Measurements from ENCODE around the gene FBXL5.
A peak's percentile ranks its signal among the peaks of the same experiment; 100 is the strongest.

The FBXL5 gene, protein sequence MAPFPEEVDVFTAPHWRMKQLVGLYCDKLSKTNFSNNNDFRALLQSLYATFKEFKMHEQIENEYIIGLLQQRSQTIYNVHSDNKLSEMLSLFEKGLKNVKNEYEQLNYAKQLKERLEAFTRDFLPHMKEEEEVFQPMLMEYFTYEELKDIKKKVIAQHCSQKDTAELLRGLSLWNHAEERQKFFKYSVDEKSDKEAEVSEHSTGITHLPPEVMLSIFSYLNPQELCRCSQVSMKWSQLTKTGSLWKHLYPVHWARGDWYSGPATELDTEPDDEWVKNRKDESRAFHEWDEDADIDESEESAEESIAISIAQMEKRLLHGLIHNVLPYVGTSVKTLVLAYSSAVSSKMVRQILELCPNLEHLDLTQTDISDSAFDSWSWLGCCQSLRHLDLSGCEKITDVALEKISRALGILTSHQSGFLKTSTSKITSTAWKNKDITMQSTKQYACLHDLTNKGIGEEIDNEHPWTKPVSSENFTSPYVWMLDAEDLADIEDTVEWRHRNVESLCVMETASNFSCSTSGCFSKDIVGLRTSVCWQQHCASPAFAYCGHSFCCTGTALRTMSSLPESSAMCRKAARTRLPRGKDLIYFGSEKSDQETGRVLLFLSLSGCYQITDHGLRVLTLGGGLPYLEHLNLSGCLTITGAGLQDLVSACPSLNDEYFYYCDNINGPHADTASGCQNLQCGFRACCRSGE

DNA sequence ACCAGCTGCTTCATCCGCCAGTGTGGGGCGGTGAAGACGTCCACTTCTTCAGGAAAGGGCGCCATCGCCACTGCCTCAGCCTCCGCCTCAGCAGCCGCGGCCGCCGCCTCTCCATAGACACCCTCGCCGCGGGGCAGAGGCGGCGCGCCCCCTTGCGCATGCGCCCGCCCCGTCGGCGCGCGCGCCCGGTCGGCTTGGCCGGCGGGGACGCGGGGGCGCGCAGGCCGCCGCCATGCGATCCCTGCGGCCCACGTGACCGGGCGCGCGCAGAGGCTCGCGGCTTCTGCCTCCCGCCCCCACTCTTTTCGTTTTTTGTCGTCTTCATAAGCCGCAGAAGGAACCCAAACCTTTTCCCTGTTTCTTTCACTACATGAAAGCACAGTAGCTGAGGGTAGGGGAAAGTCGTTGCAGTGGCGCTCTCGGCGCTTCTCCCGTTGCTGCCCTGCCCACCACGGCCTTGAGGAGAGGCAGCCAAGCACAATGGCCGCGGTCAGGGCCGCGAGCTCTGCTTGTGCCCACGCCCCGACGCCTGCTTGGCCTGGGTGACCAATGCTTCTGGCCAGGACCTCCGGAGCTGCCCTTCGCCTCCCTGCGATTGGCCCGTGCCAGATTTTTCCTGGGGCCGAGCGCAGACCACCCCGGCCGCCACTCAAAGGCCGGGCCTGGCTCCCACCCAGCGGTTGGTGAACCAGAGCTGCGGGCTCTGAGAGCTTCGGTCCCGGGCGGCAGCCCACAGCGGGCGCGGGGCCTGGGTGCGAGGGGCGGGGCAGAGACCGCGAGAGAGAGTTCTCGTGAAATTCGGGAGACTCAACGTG, at the start of gene FBXL5:
TSS of gene FBXL5 (minus strand) at position 135 of the 815 bp plus-strand sequence. CDS start at position 65, 70 bp downstream.
- Mint-ChIP-seq H3K4me1 (peaks cover 15 to 56% of the 10 kb centered on the region in 2 donors), H3K9me3 (no peaks in the 10 kb centered on the region)

DNA sequence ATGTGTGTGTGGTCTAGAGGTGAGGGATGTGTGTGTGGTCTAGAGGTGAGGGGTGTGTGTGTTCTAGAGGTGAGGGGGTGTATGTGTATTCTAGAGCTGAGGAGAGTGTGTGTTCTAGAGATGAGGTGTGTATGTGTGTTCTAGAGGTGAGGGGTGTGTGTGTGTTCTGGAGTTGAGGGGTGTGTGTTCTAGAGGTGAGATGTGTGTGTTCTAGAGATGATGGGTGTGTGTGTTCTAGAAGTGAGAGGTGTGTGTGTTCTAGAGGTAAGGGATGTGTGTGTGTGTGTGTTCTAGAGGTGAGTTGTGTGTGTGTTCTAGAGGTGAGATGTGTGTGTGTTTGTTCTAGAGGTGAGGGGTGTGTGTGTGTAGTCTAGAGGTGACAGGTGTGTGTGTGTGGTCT, 49.0 kb upstream of the FBXL5 start:
- ATAC-seq (replicated peaks): no peak
- Mint-ChIP-seq H3K4me3 (no peak overlapping the region), H3K9me3 (peaks cover 3 to 5% of the 10 kb centered on the region in 2 donors), H3K27me3 (peaks cover 4 to 19% of the 10 kb centered on the region in 2 donors), H3K4me1 (peaks cover 9 to 11% of the 10 kb centered on the region in 2 donors), H3K27ac (no peak overlapping the region), H3K36me3 (peaks cover 0 to 9% of the 10 kb centered on the region in 2 donors)
- no peak for DNase-seq

More for the DNA sequence above, at the start of gene FBXL5:
- Mint-ChIP-seq H3K27ac (peak within 1 kb of the TSS; percentile 98), H3K27me3 (no peaks in the 10 kb centered on the region), H3K36me3 (no peaks in the 10 kb centered on the region), H3K4me3 (peak within 1 kb of the TSS; percentile 96 to 97)
- DNase-seq (peak; percentile 83), ATAC-seq (replicated peaks) (peak; percentile 82 to 84)

DNA sequence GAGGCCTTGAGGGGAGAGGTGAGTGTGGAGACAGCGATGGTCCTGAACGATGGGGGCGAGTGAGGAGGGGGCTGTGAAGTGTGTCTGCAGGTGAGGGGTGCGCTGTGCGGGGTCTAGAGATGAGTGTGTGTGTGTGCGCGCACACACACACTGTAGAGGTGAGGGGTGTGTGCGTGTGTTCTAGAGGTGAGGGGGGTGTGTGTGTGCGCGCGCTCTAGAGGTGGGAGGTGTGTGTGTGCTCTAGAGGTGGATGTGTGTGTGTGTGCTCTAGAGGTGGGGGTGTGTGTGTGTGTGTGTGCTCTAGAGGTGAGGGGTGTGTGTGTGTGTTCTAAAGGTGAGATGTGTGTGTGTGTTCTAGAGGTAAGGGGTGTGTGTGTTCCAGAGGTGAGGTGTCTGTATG, 48.3 kb upstream of the FBXL5 start:
- peaks cover 2 to 13% of the 10 kb centered on the region in 2 donors for H3K36me3 Mint-ChIP-seq
- H3K4me1 Mint-ChIP-seq: peaks cover 9 to 14% of the 10 kb centered on the region in 2 donors
- H3K4me3 Mint-ChIP-seq: peak overlapping the region; percentile 77 to 93
- no peak for ATAC-seq (replicated peaks)
- H3K27me3 Mint-ChIP-seq: peaks cover 9 to 23% of the 10 kb centered on the region in 2 donors
- DNase-seq: no peak
- H3K27ac Mint-ChIP-seq: peak overlapping the region; percentile 67
- peaks cover 7 to 8% of the 10 kb centered on the region in 2 donors for H3K9me3 Mint-ChIP-seq

DNA sequence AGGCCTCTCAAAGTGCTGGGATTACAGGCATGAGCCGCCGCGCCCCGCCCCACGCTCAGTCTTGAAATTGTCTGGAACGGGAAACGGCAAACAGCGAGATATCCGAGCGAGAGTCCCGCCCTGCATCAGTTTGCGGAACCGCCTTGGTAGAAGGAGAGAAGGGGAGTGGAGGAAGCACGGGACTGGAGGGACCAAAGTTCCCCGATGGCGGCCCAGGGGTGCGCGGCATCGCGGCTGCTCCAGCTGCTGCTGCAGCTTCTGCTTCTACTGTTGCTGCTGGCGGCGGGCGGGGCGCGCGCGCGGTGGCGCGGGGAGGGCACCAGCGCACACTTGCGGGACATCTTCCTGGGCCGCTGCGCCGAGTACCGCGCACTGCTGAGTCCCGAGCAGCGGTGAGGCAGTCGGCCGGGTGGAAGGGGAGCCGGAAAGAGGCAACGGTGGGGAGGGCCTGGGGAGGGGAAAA, 47.8 kb upstream of the FBXL5 start, which contains the start of gene BST1:
TSS of gene BST1 (plus strand) at position 125 of the 463 bp plus-strand sequence. CDS start at position 205, 80 bp downstream.
- peaks cover 9 to 14% of the 10 kb centered on the region in 2 donors for H3K4me1 Mint-ChIP-seq
- H3K4me3 Mint-ChIP-seq: peak within 1 kb of the TSS; percentile 86 to 93
- H3K27ac Mint-ChIP-seq: peak within 1 kb of the TSS; percentile 75
- DNase-seq (peak; percentile 43), ATAC-seq (replicated peaks) (peak; percentile 91 to 92)
- peaks cover 7 to 8% of the 10 kb centered on the region in 2 donors for H3K9me3 Mint-ChIP-seq
- H3K36me3 Mint-ChIP-seq: peaks cover 2 to 13% of the 10 kb centered on the region in 2 donors
- H3K27me3 Mint-ChIP-seq: peaks cover 9 to 23% of the 10 kb centered on the region in 2 donors

DNA sequence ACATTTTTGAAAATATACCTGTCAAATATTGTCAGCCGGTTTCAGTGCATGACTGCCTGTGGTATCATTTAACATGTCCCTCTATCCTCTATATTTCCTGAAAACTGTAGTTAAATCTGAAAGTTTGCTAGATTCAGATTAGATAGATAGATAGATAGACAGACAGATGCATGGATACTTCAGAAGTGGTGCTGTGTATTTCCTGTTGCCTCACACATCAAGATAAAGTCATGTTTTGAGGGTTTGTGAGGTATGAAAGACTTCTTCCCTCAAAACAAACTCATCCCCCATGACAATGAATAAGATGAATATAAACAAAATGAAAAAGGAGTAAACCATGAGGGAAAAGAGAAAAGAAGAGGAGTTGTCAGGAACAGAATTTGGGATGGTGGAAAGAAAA, 41.7 kb upstream of the FBXL5 start:
- H3K4me3 Mint-ChIP-seq: no peak overlapping the region
- peaks cover 9 to 24% of the 10 kb centered on the region in 2 donors for H3K27me3 Mint-ChIP-seq
- no peak for DNase-seq
- H3K36me3 Mint-ChIP-seq: peaks cover 2 to 13% of the 10 kb centered on the region in 2 donors
- H3K27ac Mint-ChIP-seq: no peak overlapping the region
- peaks cover 7 to 8% of the 10 kb centered on the region in 2 donors for H3K9me3 Mint-ChIP-seq
- no peak for ATAC-seq (replicated peaks)
- peaks cover 2 to 8% of the 10 kb centered on the region in 2 donors for H3K4me1 Mint-ChIP-seq

DNA sequence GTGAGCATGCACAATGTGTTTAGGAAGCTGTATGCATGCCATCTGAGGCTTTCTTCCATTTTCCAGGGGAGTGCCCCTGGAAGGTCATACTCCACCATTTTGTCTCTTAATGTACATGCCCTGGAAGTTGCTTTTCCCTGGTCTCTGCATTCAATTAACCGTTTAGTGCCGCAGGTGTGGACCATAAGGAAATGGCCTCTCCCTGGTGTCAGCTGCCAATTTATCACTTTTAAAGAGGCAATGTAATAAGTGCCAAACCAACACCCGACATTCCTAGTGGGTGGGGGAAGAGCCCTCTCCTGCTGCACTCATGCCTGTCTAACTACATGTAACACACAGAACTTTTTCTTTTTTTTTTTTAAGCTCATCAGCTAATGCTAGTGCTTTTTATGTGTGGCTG, 40.6 kb upstream of the FBXL5 start:
- H3K4me1 Mint-ChIP-seq: peaks cover 2 to 8% of the 10 kb centered on the region in 2 donors
- H3K9me3 Mint-ChIP-seq: peaks cover 7 to 8% of the 10 kb centered on the region in 2 donors
- peaks cover 9 to 20% of the 10 kb centered on the region in 2 donors for H3K27me3 Mint-ChIP-seq
- no peak overlapping the region for H3K4me3 Mint-ChIP-seq
- ATAC-seq (replicated peaks): no peak
- no peak overlapping the region for H3K27ac Mint-ChIP-seq
- H3K36me3 Mint-ChIP-seq: peaks cover 2 to 13% of the 10 kb centered on the region in 2 donors
- no peak for DNase-seq

DNA sequence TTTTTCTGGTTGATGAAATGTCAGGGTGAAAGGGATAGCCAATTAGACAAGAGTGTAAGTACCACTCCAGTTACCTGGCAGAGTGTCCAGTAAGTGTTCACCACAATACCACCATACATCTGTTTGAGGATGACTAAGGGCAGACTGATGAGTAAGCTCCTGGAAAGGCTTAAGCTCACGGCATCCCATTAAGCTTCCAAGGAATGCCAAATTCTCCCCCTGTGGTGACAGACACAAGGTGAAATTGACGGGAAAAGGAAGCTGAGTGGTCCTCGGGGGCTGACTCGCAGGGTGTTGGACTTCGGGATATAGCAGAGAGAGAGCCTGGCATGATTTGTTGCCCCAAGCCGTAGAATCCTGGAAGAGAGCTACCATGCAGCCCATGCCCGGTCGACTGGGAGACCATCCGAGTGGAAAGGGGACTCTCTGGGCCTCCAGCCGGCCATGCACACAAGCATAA, 40.1 kb upstream of the FBXL5 start:
- Mint-ChIP-seq H3K27me3 (peaks cover 9 to 20% of the 10 kb centered on the region in 2 donors), H3K4me3 (no peak overlapping the region), H3K9me3 (peaks cover 7 to 8% of the 10 kb centered on the region in 2 donors), H3K36me3 (peaks cover 2 to 13% of the 10 kb centered on the region in 2 donors), H3K4me1 (peaks cover 2 to 8% of the 10 kb centered on the region in 2 donors), H3K27ac (no peak overlapping the region)
- ATAC-seq (replicated peaks) (no peak), DNase-seq (no peak)

DNA sequence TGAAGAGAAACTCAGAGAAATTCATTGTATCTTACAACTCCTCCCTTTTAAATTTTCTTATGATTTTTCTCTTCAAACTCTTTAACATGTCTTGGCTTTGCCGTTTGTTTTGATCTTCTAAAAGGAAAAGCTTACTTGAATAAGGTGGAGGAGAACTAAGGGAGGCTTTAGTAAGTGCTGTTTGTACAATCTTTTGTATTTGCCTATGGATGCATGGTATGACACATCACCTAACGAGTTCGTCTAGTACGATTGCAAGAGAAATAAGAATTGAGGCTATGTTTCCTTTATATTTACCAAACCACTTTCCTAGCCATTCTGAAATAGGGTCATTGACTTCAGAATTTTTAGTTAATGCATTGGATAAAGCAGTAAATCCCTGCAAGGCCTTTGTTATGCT, 39.3 kb upstream of the FBXL5 start:
- no peak for ATAC-seq (replicated peaks)
- peaks cover 5 to 7% of the 10 kb centered on the region in 2 donors for H3K9me3 Mint-ChIP-seq
- no peak overlapping the region for H3K27ac Mint-ChIP-seq
- DNase-seq: no peak
- H3K27me3 Mint-ChIP-seq: peaks cover 8 to 12% of the 10 kb centered on the region in 2 donors
- H3K4me1 Mint-ChIP-seq: peaks cover 2 to 6% of the 10 kb centered on the region in 2 donors
- no peak overlapping the region for H3K4me3 Mint-ChIP-seq
- H3K36me3 Mint-ChIP-seq: peaks cover 2 to 7% of the 10 kb centered on the region in 2 donors

DNA sequence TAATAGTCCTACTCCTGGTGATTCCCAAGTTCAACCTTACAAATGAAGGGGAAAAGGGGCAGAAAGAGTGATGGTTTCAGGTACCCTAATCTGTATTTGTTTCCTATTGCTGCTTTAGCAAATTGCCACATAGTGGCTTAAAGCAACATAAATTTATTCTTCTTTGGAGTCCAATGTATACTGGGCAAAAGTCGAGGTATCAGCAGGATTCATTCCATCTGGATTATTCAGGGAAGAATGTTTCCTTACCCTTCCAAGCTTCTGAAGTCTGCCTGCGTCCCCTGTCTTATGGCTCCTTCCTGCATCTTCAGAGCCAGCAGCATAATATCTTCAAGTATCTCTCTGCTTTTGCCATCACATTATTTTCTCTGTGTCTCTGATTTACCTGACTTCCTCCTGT, 37.4 kb upstream of the FBXL5 start:
- H3K4me1 Mint-ChIP-seq: no peaks in the 10 kb centered on the region
- H3K27ac Mint-ChIP-seq: no peak overlapping the region
- DNase-seq (no peak), ATAC-seq (replicated peaks) (no peak)
- H3K27me3 Mint-ChIP-seq: peaks cover 0 to 5% of the 10 kb centered on the region in 2 donors
- H3K9me3 Mint-ChIP-seq: no peaks in the 10 kb centered on the region
- H3K4me3 Mint-ChIP-seq: no peak overlapping the region
- peaks cover 0 to under 1% of the 10 kb centered on the region in 2 donors for H3K36me3 Mint-ChIP-seq

DNA sequence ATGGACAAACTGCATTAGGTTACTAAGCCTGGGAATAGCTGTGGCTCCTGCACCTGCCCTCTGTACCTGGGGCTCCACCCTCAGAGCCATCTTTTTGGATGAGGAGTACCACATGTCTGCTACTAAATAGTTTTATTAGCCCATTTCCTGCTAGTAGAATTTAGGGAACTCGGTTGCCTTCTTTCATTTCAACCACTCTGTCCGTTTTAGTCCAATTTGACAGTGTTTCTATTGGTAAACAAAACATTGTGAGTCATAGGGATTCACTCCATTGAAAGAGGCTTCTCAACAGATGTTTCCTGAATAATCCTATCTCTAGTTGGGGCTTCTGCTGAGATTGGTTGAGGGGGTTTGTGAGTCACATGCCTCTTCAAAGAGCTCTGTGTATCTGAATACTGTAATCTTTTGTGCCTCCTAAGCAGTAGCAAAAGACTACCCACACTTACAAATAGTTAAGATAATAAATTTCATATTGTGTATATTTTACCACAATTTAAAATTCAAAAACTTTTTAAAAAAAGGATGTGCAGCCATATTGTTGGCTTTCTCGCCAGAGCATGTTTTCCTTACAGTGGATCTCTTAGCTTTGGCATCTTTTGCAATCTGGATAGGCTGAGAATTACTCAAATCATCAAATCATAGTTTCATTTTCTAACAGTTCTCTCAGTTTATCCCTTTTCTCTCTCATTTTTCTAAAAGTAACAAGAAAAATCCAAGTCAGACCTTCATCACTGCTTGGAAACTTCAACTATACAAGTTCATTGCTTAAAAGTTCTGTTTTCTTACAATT, 36.4 kb upstream of the FBXL5 start:
- ATAC-seq (replicated peaks) (no peak), DNase-seq (no peak)
- H3K36me3 Mint-ChIP-seq: peaks cover 2 to 4% of the 10 kb centered on the region in 2 donors
- no peak overlapping the region for H3K27ac Mint-ChIP-seq
- H3K4me3 Mint-ChIP-seq: no peak overlapping the region
- H3K4me1 Mint-ChIP-seq: no peaks in the 10 kb centered on the region
- no peaks in the 10 kb centered on the region for H3K27me3 Mint-ChIP-seq
- no peaks in the 10 kb centered on the region for H3K9me3 Mint-ChIP-seq

DNA sequence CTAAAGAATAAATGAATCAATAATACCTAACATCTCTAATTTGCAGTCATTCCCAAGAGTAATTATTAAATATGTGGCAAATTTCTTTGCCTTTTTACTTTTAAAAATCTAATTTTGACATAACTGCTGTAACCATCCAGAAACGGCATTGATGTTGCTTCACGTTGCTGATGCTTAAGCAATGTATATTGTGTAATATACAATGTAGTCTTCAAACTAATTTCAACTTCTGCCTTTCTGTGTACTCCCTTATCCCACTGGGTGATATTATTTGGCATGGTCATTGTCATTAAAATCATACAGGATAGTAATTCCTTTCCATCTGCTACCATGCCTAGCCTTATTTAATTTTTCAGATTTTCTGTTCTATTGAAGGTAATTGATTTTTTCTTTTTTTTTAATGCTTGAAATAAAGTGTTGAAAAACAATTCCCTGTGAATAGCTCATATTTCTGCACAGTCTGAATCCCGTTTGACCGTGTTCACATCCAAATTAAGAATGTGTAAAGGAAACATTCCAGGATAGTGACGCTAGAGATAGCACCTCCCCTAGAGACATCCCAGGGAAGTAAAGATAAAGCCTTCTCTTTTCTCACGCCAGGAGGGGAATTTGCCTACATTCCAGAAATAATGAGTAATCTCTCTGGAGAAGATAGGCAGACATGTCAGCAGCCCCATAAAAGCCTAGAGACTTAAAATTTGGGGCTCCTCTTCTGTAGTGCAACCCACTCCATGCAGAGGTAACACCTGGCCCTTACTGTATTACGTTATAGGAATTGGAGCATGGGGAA, 35.1 kb upstream of the FBXL5 start:
- ATAC-seq (replicated peaks) (no peak), DNase-seq (no peak)
- Mint-ChIP-seq H3K27ac (no peak overlapping the region), H3K4me1 (peaks cover under 1 to 2% of the 10 kb centered on the region in 2 donors), H3K4me3 (no peak overlapping the region), H3K9me3 (peaks cover 0 to under 1% of the 10 kb centered on the region in 2 donors), H3K27me3 (no peaks in the 10 kb centered on the region), H3K36me3 (peaks cover 8 to 11% of the 10 kb centered on the region in 2 donors)

DNA sequence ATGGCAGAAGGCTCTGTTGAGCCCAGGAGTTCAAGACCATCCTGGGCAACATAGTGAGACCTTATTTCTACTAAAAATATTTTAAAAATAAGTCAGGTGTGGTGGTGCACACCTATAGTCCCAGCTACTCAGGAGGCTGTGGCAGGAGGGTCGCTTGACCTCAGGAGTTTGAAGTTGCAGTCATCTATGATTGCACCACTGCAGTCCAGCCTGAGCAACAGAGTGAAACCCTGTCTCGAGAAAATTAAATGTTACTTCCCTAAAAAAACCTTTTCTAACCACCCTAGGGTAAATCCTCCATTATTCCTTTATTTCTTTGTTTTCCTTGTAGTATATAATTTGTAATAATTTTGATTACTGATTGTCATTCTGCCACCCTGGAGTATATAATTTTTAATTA, 34.4 kb upstream of the FBXL5 start:
- DNase-seq: no peak
- Mint-ChIP-seq H3K27me3 (no peaks in the 10 kb centered on the region), H3K4me3 (no peak overlapping the region), H3K4me1 (peaks cover 3 to 6% of the 10 kb centered on the region in 2 donors), H3K27ac (no peak overlapping the region), H3K36me3 (peaks cover 10 to 13% of the 10 kb centered on the region in 2 donors), H3K9me3 (peaks cover 0 to 2% of the 10 kb centered on the region in 2 donors)
- ATAC-seq (replicated peaks): no peak

Data from stimulated activated naive B cell treated with anti-CD40 and anti-IgM and Interleukin-4, amounts not matched to agents 10 μg/mL and 1 μg/mL and 100 μg/mL, for 72 hours (primary cell).